GM21786 (cell line): Measurements from ENCODE around the gene DPF3.

ENCODE experiments used
- ATAC-seq: cut with Tn5 transposase; IDR thresholded peaks from one replicate; pipeline ENCODE4 v1.9.1; 2021; ENCODE audit not compliant: unreplicated experiment

The DPF3 gene

DNA sequence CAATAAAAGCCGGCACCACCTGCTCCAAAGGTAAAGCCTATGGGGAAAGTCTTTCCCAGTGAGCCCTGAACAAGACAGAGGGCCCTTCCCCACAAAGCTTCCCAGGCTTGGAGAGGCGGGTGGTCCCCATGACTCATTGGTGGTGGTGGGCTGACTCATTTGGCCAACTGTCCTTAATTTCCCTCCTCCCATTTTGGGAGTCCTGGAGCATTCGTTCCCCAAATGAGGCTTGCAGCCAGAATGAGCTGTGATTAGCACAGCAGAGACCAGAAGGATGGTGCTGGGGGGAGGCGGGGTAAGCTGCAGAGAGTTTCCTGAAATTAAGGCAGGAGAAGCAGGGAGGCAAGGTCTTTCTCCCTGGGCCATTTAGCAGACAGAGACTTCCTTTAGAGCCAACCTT lies 241.7 kb downstream of the DPF3 start:
- no peak for ATAC-seq

DNA sequence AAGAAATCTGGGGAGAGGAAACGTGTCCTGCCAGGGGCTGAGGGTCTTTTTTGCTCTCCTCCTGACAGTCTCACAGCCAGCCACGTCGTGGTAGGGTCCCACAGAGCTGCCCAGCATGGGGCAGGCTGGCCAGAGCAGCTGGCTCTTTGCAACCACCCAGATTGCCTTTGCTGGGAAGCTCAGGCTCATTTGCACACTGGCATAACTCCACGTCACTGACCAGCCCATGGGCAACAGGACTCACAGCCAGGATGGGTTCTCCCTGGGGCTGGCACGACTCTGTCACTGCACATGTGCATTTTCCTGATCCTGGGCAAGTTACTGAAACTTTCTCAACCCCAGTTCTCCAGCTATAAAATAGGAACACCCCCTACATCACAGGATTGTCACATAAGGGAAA lies 242.2 kb downstream of the DPF3 start:
- ATAC-seq, result no peak

DNA sequence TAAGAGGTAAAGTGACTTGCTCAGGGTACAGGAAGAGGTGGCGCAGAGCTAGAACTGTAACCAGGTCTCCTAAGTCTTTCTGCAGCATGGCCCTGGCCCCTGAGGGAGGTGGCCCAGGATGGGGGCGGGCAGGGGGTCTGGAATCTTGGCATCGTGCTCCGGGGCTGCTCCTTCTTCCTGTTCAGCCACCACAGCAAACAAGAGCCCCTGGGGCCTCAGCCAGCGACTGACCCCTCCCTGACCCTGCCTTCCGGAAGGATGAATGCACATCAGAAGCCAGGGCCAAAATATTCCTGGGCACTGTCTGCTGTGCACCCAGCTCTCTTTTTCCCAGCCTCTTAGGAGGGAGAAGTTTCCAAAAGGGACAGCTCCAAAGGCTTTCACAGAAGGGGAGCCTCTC lies 242.8 kb downstream of the DPF3 start:
- ATAC-seq, result no peak

DNA sequence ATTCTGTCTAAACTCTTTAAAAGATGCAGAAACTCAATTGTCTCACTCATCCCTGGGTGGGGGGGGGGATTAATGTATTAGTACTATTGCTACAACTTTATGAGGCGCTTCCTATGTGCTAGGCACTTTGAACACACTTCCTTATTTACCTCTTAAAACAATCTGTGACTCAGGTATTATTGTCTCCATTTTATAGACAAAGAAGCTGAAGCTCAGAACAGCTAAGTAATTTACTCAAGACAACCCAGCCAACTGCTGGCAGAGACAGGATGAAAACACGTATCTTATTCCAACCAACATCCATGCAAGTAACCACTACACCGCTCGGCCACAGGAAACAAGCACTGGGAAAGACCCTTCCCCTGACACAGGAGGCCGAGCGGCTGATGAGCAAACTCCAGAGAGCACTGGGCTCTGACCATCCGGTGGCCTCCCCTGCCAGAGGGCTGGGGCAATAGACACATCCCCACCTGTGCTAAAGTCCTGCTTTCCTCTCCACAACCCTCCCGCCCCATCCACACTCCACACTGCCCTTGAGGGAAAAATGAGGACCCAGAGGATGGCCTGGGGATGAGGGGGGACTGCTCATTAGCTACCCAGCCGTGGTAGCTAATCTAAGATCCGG lies 244.2 kb downstream of the DPF3 start:
- ATAC-seq, result no peak

DNA sequence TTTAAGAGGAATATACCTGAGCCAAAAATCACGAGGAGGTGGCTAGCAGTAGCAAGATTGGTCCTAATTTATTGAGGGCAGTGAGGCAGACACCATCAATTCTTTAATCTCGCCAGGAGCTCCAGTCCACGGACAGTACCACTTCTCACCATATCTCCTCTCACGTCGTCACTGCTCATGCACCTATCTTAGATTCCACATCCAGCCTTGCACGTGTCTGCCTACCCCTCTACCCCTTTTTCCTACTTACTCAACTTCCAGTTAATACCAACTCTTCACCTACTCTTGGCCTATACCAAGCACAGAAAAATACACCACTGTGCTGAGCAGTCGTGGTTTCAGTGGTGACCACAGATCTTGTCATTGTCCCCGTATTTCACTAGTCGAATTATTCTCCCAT lies 246.1 kb downstream of the DPF3 start:
- no peak for ATAC-seq

DNA sequence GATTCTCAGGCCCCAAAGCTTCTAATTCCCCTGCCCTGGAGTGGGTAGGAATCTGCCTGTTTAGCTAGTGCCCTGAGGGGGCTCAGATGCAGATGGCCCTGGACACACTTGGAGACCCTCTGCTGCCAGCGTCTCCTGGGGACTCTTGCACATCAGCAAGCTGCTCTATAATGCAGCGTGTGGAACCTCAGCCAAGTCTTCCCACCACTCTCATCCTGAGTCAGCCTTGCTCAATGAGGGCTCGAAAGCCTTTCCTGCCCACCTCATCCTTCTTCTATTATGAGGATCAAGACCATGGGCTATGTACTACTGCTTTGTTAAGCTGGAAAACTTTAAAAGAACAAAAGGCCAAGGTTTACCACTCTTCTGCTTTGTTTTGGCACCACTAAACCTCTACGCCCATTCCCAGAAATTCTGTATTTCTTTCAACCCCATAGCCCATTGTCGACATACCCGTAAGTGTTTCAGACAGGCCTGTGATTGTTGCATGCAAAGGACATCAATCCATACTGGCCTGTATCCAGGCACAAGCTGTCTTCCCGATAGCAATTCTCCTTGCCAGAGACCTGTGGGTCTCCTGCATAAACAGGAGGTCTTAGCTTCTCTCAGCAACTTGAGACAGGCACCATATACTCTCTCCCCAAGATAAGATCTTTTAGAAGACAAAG lies 246.9 kb downstream of the DPF3 start:
- ATAC-seq, result no peak

DNA sequence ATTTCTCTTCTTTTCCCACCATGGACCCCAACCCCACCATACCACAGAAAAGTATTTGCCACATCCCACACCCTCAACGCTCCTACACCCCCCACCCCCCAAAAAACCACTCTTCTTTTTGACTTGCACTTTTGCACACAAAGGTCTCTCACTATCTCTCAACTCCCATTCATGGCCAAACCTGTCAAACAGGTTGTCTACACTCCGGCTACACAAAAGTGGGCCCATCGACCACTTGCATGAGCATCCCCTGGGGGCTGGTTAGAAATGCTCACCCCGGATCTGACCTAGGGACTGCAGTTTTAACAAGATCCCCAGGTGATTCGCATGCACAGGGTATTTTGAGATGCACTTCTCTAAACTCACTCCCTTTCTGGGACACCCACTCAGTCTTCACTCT lies 248.2 kb downstream of the DPF3 start:
- no peak for ATAC-seq

DNA sequence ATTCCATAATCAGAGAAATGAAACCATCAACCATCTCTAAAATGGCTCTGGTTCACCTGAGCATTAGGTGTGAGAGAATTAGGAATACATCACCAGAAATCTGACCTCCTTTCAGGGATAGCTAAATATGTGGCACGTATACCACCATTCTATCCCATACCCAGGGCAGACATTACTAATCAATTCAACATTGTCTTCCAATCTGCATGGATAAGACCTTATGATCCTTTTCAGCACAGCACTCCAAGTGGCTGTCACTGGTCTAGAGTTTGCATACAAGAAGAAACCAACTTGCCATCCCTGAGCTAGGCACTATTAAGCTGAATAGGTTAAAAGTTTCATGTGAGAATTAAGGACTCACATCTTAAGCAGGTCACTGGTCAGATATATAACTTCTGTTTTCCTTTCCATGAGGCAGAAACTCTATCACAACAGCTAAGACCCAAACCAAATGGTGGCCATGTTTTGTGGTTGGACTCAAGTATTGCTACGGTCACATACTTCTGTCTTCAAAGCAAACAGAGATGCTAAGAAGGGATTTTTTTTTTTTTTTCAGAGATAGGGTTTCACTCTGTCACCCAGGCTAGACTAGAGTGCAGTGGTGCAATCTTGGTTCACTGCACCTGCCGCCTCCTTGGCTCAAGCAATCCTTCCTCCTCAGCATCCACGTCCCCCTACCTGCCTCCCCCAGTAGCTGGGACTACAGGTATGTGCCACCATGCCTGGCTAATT lies 249.0 kb downstream of the DPF3 start:
- ATAC-seq, result no peak

DNA sequence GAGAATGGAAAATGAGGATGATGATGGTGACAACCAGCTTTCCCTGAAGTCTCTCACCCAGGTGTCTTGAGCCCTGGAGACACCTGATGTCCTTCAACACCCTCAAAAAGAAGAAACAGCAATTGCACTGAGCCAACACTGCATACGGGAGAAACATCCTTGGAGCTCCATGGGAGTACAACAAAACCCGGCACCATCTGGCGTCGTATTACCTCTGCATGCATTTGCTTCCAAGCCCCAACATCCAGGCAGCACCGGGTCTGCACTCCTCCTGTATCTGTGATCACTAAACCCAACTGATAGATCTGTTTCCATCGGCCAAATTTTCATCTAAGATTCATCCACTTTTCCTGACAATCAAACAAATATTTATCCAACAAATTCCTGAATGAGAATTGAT lies 249.9 kb downstream of the DPF3 start:
- ATAC-seq, result no peak

DNA sequence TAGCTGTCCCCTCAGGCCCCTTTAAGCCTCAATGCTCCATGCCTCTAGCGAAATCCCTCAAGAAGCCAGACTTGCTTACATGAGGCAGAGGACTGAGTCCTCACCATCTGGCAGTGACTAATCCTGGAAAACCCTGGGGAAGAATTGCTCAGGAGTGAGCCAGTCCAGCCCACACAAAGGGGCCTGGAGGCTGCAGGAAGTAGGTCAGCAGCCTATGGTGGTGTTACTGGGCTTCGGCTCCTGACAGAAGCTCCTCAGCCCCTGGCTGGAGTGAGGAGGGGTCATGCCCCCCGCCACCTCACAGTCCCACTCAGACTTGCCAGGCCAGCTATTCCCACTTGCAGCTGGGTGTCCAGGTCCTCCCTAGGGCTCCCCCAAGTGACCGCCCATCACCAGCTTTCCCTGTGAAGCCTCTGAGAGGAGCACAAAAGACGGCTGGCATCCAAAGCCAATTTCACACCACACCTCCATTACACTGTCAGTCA lies 250.5 kb downstream of the DPF3 start:
- ATAC-seq, result no peak

DNA sequence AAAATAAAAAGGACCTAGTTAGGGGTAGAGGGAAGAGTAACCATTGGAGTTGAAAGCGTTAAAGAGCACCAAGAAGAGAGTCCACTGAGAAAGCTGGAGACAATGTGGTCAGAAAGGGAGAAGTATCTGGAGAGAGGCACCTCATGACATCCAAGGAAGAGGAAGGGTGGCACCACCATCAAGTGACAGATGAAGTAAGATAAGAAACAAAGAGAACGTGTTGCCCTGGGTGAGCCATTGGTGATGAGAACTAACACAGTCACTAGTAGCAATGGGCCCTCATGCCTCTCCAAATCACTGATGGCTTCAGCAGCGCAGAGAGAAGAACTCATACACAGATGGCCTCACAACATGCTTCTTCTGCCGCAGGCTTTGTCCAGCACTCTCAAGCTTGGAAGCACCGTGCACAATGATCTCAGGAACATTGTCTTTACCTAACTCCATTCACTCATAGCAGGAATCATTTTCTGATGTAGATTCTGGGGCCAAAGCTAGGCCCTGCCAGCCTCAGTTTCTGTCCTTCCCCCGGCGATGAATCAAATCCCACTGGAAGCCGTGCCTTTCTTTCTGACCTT lies 252.9 kb downstream of the DPF3 start:
- ATAC-seq, result no peak

DNA sequence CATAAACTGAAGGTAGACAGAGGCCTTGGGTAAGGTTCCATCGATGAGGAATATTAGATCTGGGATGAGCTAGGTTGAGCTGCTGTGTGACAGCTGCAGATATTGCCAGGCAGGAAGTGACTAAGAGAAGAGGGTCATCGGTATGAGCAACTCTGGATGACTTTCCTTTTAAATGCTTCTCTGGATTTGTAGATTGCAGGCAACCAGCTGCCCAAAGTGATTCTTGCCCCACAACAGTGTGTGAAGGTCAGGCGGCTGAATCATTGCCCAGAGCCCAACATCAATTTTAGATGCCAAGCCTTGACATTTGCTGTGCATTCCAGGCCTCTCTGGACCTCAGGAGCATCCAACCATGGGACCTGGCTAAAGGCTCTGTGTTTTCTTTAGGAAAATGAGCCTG lies 255.9 kb downstream of the DPF3 start:
- ATAC-seq, result no peak

DNA sequence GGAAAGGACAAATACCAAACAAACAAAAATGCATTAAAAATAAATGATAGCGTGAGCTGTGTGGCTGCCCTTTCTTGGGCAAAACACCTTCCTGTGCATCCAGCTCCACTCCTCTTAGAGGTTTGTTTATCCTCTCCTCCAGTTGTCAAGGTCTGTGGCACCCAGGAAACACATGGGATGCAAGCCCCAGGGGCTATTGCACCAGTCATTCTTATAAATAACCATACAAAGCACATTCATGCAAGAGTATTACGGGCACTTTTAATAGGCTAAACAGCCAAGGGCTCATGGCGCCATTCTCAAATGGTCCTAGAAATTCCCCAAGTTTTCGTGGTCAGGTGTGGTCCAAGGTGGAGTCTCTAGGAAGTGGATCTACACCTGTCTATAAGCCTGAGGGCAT lies 257.0 kb downstream of the DPF3 start:
- no peak for ATAC-seq

DNA sequence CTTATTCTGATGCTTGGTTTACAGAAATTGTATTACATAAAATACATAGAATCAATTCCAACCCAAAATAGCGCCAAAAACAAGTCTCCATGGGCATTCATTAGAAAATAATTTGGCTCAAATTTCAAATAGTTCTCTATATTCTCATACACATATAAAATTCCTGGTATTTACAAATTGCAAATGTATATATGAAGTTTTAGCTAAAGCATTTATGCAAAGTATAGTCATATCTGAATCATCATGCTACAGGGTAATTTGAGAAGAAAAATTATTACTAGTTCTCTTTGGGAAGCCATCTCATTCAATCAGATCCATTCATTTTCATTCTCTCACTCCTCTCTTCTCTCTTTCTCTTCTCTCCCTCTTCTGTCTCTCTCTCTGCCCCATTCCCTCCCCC lies 257.8 kb downstream of the DPF3 start:
- no peak for ATAC-seq

DNA sequence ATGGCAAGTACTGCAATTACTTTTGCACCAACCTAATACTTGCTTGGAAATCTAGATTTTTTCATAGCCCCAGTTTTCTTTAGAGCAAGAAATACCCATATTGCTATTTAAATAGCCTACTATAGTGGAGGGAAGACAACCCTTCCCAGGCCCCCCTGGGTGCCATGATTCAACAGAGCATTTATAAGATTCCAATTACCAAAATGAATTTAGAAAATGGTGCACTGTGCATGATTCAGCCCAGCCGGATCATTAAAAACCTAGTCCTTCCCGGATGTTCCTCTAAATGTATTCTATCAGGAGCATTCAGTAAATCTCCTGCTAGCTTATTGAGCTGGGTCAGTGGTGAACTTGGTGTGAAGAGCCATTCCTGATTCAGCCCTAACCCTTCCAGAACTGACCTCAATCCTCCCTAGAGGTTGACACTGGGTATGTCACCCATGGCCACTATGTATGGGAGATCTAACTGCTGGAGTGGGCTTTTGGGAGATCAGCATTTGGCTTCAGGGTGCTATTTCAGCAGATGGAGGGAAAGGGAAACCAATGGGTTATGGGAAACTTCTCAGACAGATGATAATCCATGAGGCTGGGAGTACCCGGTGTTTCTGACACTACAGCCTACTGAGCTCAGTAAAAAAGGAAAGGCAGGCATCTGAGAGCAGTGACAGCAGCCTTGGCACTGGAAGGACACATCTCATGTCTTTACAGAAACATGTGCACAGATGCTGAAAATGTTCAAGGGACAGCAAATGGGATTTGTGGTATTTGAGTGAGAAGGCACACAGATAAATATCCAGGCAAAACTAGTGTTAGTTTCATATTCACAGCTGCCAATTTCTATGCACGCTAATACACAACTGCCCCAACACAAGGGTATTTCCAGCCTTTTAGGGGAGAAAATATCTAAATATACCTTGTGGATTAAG lies 258.9 kb downstream of the DPF3 start:
- no peak for ATAC-seq

DNA sequence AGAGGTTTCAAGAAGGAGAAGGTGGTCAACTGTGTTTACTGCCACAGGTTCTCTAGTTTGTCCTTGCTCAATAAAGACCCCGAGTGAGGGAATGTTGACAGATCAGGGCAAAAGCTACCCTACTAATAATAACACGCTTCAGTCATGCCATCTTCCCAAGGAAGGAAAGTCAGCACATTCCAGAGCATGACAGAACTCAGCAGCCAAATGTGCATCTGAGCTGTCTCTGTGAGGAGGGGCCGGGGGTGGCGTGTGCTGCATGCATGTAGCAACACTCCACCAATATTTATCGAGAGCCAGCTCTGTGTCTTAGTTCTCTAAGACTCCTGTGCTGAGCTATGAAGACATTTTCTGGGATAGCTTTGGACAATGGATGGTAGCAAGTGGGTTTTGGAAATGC lies 260.4 kb downstream of the DPF3 start:
- ATAC-seq, result no peak

DNA sequence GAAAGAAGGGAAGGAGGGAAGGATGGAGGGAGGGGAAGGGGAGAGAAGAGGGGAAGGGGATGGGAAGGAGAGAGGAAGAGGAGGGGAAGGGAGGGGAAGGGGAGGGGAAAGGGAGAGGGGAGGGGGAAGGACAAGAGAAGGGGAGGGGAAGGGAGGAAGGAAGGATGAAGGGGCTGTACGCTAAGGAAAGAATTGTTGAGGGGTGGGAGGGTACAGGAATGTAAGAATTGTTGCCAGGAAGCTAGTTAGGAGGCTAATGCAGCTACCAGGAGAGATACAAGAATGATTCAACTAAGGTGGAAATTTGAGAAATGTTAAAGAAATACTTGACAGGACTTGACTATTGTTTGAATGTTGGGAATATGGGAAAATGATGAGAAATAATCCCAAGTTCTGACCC lies 261.2 kb downstream of the DPF3 start:
- ATAC-seq, result no peak

DNA sequence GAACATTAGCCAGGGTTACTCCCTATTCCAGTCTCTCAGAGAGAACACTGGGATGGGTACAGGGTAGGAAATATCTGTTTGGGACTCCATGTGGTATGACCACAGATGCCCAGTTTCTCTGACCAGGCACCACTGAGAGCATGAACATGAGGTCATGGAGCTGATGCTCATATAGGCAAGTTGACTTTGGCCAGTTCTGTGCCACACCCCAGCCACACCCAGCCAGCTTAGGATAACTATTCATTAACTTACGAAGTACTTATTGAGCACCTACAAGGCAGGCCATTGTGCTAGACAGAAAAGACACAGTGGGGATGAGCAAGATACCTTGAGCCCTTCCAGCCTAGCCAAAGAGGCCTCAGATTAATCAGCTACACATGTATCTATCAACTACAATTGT lies 262.5 kb downstream of the DPF3 start:
- no peak for ATAC-seq

DNA sequence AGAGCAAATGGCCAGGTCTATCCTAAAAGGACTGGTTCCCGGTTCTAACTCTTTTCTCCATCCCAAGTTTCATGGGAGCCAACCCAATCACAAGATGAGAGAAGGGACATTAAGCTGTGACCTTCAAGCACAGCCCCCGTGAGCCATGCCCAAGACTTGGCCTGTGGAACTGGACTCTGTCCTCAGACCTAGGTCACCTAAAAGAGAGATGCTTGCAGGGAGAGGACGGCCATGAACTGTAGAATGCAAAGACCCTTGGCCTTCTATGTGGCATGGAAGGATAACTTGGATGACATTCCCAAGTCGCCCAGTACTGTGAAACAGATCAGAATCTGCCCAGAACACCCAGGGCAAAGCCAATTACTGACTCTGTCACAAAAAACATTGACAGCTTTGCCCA lies 263.5 kb downstream of the DPF3 start:
- no peak for ATAC-seq

DNA sequence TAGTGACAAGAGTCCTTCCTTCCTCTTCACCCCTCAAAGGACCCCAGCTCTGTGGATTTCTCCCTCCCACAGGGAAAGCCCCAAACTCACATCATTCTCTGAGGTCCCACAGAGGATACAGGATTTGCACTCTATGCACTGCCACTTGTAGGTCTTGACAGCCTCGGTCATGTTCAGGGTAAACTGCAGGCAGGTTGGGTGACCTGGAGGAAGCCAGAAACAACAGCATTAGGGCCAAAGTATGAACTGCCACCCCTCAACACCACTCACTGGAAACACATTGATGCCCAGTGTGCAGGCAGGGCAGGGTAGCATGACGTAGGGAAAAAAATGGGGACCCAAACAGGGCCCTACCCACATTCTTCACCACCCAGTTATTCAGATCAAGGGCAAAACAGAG lies 264.4 kb downstream of the DPF3 start:
- no peak for ATAC-seq

DNA sequence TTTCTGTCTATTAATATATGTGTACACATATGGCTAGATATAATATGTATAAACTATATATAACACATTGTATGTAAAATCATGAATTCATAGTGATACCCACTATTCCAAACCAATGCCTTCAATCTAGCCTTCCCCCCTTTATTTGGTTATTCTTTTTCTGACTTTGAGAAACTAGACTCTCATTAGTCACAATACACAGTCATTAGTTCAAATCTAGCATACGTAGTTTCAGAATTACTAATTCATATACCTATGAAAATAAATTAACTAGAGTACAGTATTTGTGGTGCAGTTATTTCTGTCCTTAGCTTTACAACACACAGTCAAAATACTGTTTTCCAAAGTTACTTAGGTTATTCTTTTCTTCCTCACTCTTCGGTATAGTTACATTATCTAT lies 268.2 kb downstream of the DPF3 start:
- ATAC-seq, result no peak
